T-cell (primary cell): ENCODE results near the gene ANKRD12. TPM values are rescaled to one million over a fixed set of nuclear protein-coding genes. Genes with fewer than 3 reads are reported as not detected.
"Not testable (repeated sequence)": the region's sequence is repeated elsewhere in the genome, so short reads cannot be mapped to it uniquely, and the experiment has no call there.

Experiments
- ATAC-seq, 4 experiments: fragments of 200-7000 bp in 3 of 4; fragments of 150-1000 bp in 1 of 4; cut with Tn5 transposase; replicated peaks in 1 of 4; 1 replicate in 3 of 4; 2 replicates in 1 of 4; pipeline ENCODE4 v1.10.0; 2021; ENCODE audit warnings: moderate library complexity in 3 of 4, mild to moderate bottlenecking in 2 of 4, moderate number of reproducible peaks in 1 of 4
- CTCF ChIA-PET, 2 donors: fragments of 300-600 bp; sonication (Branson Sonifier 250); formaldehyde crosslinking; loops; one replicate each; lab custom pipeline; 2022; ENCODE audit warnings: antibody characterized with exemption in 2 of 2; lab: Charles Lee
- POLR2A ChIA-PET, 2 donors: fragments of 300-600 bp; sonication (Branson Sonifier 250); formaldehyde crosslinking; loops; one replicate each; lab custom pipeline; 2022; ENCODE audit warnings: antibody characterized with exemption in 2 of 2; lab: Charles Lee
- DNase-seq, 35 experiments: peaks; one replicate each; pipeline versions ENCODE4 v3.0.0 to v3.0.0-alpha.2; 2013 to 2023
- H3K27ac ChIP-seq: one replicate; pipeline ENCODE4 v1.5.1; 2013; ENCODE audit warnings: low read length
- H3K27me3 ChIP-seq, 2 experiments: replicated peaks in 1 of 2; 1 replicate in 1 of 2; 2 replicates in 1 of 2; pipeline versions ENCODE4 v1.6.1 to v1.7.0; 2013; ENCODE audit warnings: low read length in 1 of 2, mixed read lengths in 1 of 2; ENCODE audit not compliant: control insufficient read depth in 2 of 2, insufficient read depth in 2 of 2; ENCODE audit errors: extremely low read depth in 1 of 2
- H3K36me3 ChIP-seq, 2 donors: 1 replicate in 1 of 2; 2 replicates in 1 of 2; pipeline versions ENCODE4 v1.6.1 to v1.7.0; 2013; ENCODE audit warnings: low read length in 1 of 2; ENCODE audit not compliant: control insufficient read depth in 2 of 2, insufficient read depth in 1 of 2; ENCODE audit errors: extremely low read depth in 1 of 2
- H3K4me1 ChIP-seq, 2 experiments: 1 replicate in 1 of 2; 2 replicates in 1 of 2; pipeline versions ENCODE4 v1.6.1 to v1.7.0; 2013; ENCODE audit warnings: low read length in 2 of 2, mixed read lengths in 1 of 2; ENCODE audit not compliant: insufficient read depth in 2 of 2, control insufficient read depth in 1 of 2; ENCODE audit errors: extremely low read depth in 1 of 2
- H3K4me3 ChIP-seq, 2 donors: 1 replicate in 1 of 2; 2 replicates in 1 of 2; pipeline versions ENCODE4 v1.5.1 to v1.7.0; 2013; ENCODE audit warnings: mild to moderate bottlenecking in 2 of 2, low read length in 1 of 2, moderate library complexity in 1 of 2; ENCODE audit not compliant: control insufficient read depth in 1 of 2; ENCODE audit errors: extremely low read depth in 1 of 2
- H3K9me3 ChIP-seq: 2 replicates; pipeline ENCODE4 v1.7.0; 2013
- H3K27ac Mint-ChIP-seq, 2 donors: one replicate each; pipeline ENCODE4 v1.8.0; 2020 to 2021; ENCODE audit warnings: mild to moderate bottlenecking in 2 of 2, mixed read lengths in 2 of 2
- H3K27me3 Mint-ChIP-seq, 2 donors: one replicate each; pipeline ENCODE4 v1.8.0; 2021 to 2022; ENCODE audit warnings: mixed read lengths in 2 of 2
- H3K36me3 Mint-ChIP-seq: one replicate; pipeline ENCODE4 v1.8.0; 2021; ENCODE audit warnings: mixed read lengths
- H3K4me1 Mint-ChIP-seq, 3 donors: one replicate each; pipeline ENCODE4 v1.8.0; 2020 to 2022; ENCODE audit warnings: mixed read lengths in 3 of 3, mild to moderate bottlenecking in 1 of 3
- H3K4me3 Mint-ChIP-seq, 3 donors: one replicate each; pipeline ENCODE4 v1.8.0; 2020 to 2022; ENCODE audit warnings: mild to moderate bottlenecking in 3 of 3, mixed read lengths in 3 of 3, moderate library complexity in 3 of 3
- H3K9me3 Mint-ChIP-seq, 3 donors: one replicate each; pipeline ENCODE4 v1.8.0; 2020 to 2022; ENCODE audit warnings: mixed read lengths in 3 of 3
- WGBS: methylation state at CpG from one replicate; pipeline ENCODE4 v1.1.5; 2013; ENCODE audit warnings: missing lambda C conversion rate; ENCODE audit not compliant: insufficient coverage; 5-methylcytosine and 5-hydroxymethylcytosine counted together
- total RNA-seq, 35 experiments: library from RNA in 6 of 35; stranded (reverse) in 6 of 35; fragments of 120-200 nt in 1 of 35; gene quantifications; one replicate each; pipeline versions ENCODE4 v1.2.1 to v1.2.4 and lab custom pipeline; 2013 to 2026

The ANKRD12 gene
- total RNA-seq, 5 donors from 2014 or later (not counting 1 experiment from before 2014, with no cell fraction given), result 183 to 211 (median 199) TPM

- H3K4me1 Mint-ChIP-seq, result peaks cover 83 to 89% (median 88%) of the 10 kb centered on the region in 3 donors
These were observed 35.3 kb downstream of the ANKRD12 start for GRCh38 chr18:9171919-9172318.

GRCh38 chr18:9172506-9173127 is 36.0 kb downstream of the ANKRD12 start:
- POLR2A ChIA-PET, result interaction anchor here in 1 of 2 donors (0.6 kb wide), 1 partner anchor 59 kb away, joined by 7 read pairs; no protein-coding TSS in a partner anchor
- no peak overlapping the region for H3K27ac ChIP-seq

More at GRCh38 chr18:9171919-9172318, 35.3 kb downstream of the ANKRD12 start:
- Mint-ChIP-seq H3K27ac (peak overlapping the region in 1 of 2 donors; percentile 78), H3K36me3 (peaks cover 42% of the 10 kb centered on the region), H3K4me3 (peak overlapping the region in 2 of 3 donors; percentile 7 to 59)
- H3K27me3 ChIP-seq, H3K27ac ChIP-seq, H3K4me3 ChIP-seq, POLR2A ChIA-PET, H3K9me3 Mint-ChIP-seq, H3K9me3 ChIP-seq, H3K36me3 ChIP-seq, H3K27me3 Mint-ChIP-seq, DNase-seq, ATAC-seq: not testable (repeated sequence)
- CTCF ChIA-PET, result interaction anchor here (0.7 to 1.6 kb wide), 4 partner anchors 11 to 104 kb away, joined by 3 to 7 read pairs (median 4); no protein-coding TSS in a partner anchor
- WGBS, result no CpG with 5 or more reads among the region's 3 CpGs
- peaks cover 2 to 34% of the 10 kb centered on the region in 2 experiments for H3K4me1 ChIP-seq

GRCh38 chr18:9173770-9174233 is 37.2 kb downstream of the ANKRD12 start:
- Histone ChIP-seq H3K27ac (no peak overlapping the region), H3K27me3 (no peaks in the 10 kb centered on the region), H3K9me3 (no peaks in the 10 kb centered on the region), H3K4me3 (no peak overlapping the region), H3K4me1 (peaks cover 2 to 34% of the 10 kb centered on the region in 2 experiments), H3K36me3 (no peaks in the 10 kb centered on the region)
- Mint-ChIP-seq H3K27ac (no peak overlapping the region), H3K4me1 (peaks cover 87 to 91% (median 87%) of the 10 kb centered on the region in 3 donors), H3K4me3 (no peak overlapping the region), H3K36me3 (peaks cover 36% of the 10 kb centered on the region), H3K27me3 (no peaks in the 10 kb centered on the region), H3K9me3 (peaks cover 0 to 6% (median 4%) of the 10 kb centered on the region in 3 donors)
- no peak for DNase-seq
- POLR2A ChIA-PET, result no interaction called here
- peak in 2 of 4 experiments; percentile 20 to 31 for ATAC-seq
- WGBS, result 67% methylated on average over 1 of the region's 6 CpGs
- CTCF ChIA-PET, result interaction anchor here in 1 of 2 donors (0.7 kb wide), 1 partner anchor 64 kb away, joined by 3 read pairs; no protein-coding TSS in a partner anchor

More at GRCh38 chr18:9172506-9173127, 36.0 kb downstream of the ANKRD12 start:
- H3K4me1 ChIP-seq, result peaks cover 2 to 34% of the 10 kb centered on the region in 2 experiments
- no peaks in the 10 kb centered on the region for H3K36me3 ChIP-seq
- 60% methylated on average over 2 of the region's 4 CpGs for WGBS
- CTCF ChIA-PET, result interaction anchor here in 1 of 2 donors (0.7 kb wide), 2 partner anchors 8 to 63 kb away, joined by 3 to 4 read pairs; no protein-coding TSS in a partner anchor
- H3K4me3 ChIP-seq, result no peak overlapping the region
- H3K9me3 Mint-ChIP-seq, result peaks cover 0 to 6% (median 4%) of the 10 kb centered on the region in 3 donors
- peak overlapping the region; percentile 33 to 78 for H3K27ac Mint-ChIP-seq
- H3K27me3 Mint-ChIP-seq, result no peaks in the 10 kb centered on the region
- no peak for ATAC-seq
- no peak for DNase-seq
- peak overlapping the region in 2 of 3 donors; percentile 18 to 59 for H3K4me3 Mint-ChIP-seq
- peaks cover 39% of the 10 kb centered on the region for H3K36me3 Mint-ChIP-seq
- H3K9me3 ChIP-seq, result no peaks in the 10 kb centered on the region
- peaks cover 87 to 92% (median 89%) of the 10 kb centered on the region in 3 donors for H3K4me1 Mint-ChIP-seq
- H3K27me3 ChIP-seq, result no peaks in the 10 kb centered on the region

- ChIA-PET POLR2A (no interaction called here), CTCF (no interaction called here)
- H3K4me3 Mint-ChIP-seq, result no peak overlapping the region
- peaks cover 2 to 34% of the 10 kb centered on the region in 2 experiments for H3K4me1 ChIP-seq
- no peaks in the 10 kb centered on the region for H3K36me3 ChIP-seq
- peaks cover 0 to 4% (median 3%) of the 10 kb centered on the region in 3 donors for H3K9me3 Mint-ChIP-seq
- peak in 1 of 4 experiments; percentile 22 for ATAC-seq
- H3K27me3 Mint-ChIP-seq, result no peaks in the 10 kb centered on the region
- H3K36me3 Mint-ChIP-seq, result peaks cover 34% of the 10 kb centered on the region
- no peaks in the 10 kb centered on the region for H3K9me3 ChIP-seq
- WGBS, result 100% methylated on average over 2 of the region's 4 CpGs
- no peak overlapping the region for H3K4me3 ChIP-seq
- no peaks in the 10 kb centered on the region for H3K27me3 ChIP-seq
- H3K27ac Mint-ChIP-seq, result peak overlapping the region; percentile 11 to 47
- no peak for DNase-seq
- peaks cover 86 to 89% (median 87%) of the 10 kb centered on the region in 3 donors for H3K4me1 Mint-ChIP-seq
- no peak overlapping the region for H3K27ac ChIP-seq
These were observed 37.7 kb downstream of the ANKRD12 start for GRCh38 chr18:9174302-9174701.

- DNase-seq (no peak), ATAC-seq (no peak)
- Mint-ChIP-seq H3K36me3 (peaks cover 32% of the 10 kb centered on the region), H3K4me1 (peaks cover 85 to 89% (median 89%) of the 10 kb centered on the region in 3 donors), H3K9me3 (peaks cover 0 to 4% (median 0%) of the 10 kb centered on the region in 3 donors), H3K4me3 (no peak overlapping the region), H3K27ac (peak overlapping the region in 1 of 2 donors; percentile 56), H3K27me3 (no peaks in the 10 kb centered on the region)
- H3K36me3 ChIP-seq, result no peaks in the 10 kb centered on the region
- H3K9me3 ChIP-seq, result no peaks in the 10 kb centered on the region
- peaks cover 2 to 38% of the 10 kb centered on the region in 2 experiments for H3K4me1 ChIP-seq
- ChIA-PET CTCF (no interaction called here), POLR2A (no interaction called here)
- no peaks in the 10 kb centered on the region for H3K27me3 ChIP-seq
- no peak overlapping the region for H3K4me3 ChIP-seq
- no peak overlapping the region for H3K27ac ChIP-seq
- WGBS, result no CpG with 5 or more reads among the region's 1 CpG
These were observed 38.5 kb downstream of the ANKRD12 start for GRCh38 chr18:9175115-9175514.

- peaks cover 23% of the 10 kb centered on the region for H3K36me3 Mint-ChIP-seq
- CTCF ChIA-PET, result interaction anchor here in 1 of 2 donors (0.6 kb wide), 1 partner anchor 62 kb away, joined by 3 read pairs; no protein-coding TSS in a partner anchor
These were observed 40.5 kb downstream of the ANKRD12 start for GRCh38 chr18:9177031-9177430.

More at GRCh38 chr18:9177031-9177430, 40.5 kb downstream of the ANKRD12 start:
- Histone ChIP-seq H3K9me3 (no peaks in the 10 kb centered on the region), H3K36me3 (no peaks in the 10 kb centered on the region), H3K27me3 (no peaks in the 10 kb centered on the region), H3K27ac (no peak overlapping the region), H3K4me3 (no peak overlapping the region), H3K4me1 (peaks cover 2 to 34% of the 10 kb centered on the region in 2 experiments)
- H3K9me3 Mint-ChIP-seq, result no peaks in the 10 kb centered on the region
- no peaks in the 10 kb centered on the region for H3K27me3 Mint-ChIP-seq
- no peak overlapping the region for H3K4me3 Mint-ChIP-seq
- 100% methylated on average over 2 of the region's 6 CpGs for WGBS
- peak overlapping the region in 1 of 2 donors; percentile 11 for H3K27ac Mint-ChIP-seq
- POLR2A ChIA-PET, result no interaction called here
- DNase-seq (no peak), ATAC-seq (no peak)
- peaks cover 86 to 89% (median 89%) of the 10 kb centered on the region in 3 donors for H3K4me1 Mint-ChIP-seq
